Stimulated activated CD8-positive, alpha-beta memory T cell treated with anti-CD3 and anti-CD28 coated beads, Interleukin-12 subunit alpha, Interleukin-12 subunit beta, amount 100 ng/mL, for 1 hour (primary cell): Measurements from ENCODE around the gene WDR76.
"Not testable (repeated sequence)": the region's sequence is repeated elsewhere in the genome, so short reads cannot be mapped to it uniquely, and the experiment has no call there.

Experiments used
- DNase-seq: peaks from one replicate; pipeline ENCODE4 v3.0.0-alpha.2; 2020; ENCODE audit warnings: low read depth

The WDR76 gene

GRCh38 chr15:43826508-43827341 is at the start of gene WDR76:
WDR76 (plus strand) TSS chr15:43827002; CDS start chr15:43827033, 31 bp downstream.
- peak; percentile 49 for DNase-seq

- peak; percentile 65 for DNase-seq
Observed at GRCh38 chr15:43777267-43777914, 49.4 kb upstream of the WDR76 start.

- no peak for DNase-seq
Observed at GRCh38 chr15:43779016-43779415, 47.8 kb upstream of the WDR76 start.

GRCh38 chr15:43789409-43789808 is 37.4 kb upstream of the WDR76 start:
- no peak for DNase-seq

- peak; percentile 99 for DNase-seq
Observed at GRCh38 chr15:43791993-43792760, 34.6 kb upstream of the WDR76 start, which contains the start of gene SERF2. SERF2 (plus strand) TSS chr15:43792320; CDS start chr15:43792377, 57 bp downstream.

- no peak for DNase-seq
Observed at GRCh38 chr15:43792761-43793476, 33.9 kb upstream of the WDR76 start.

GRCh38 chr15:43793647-43794046 is 33.2 kb upstream of the WDR76 start:
- DNase-seq: no peak

- DNase-seq: no peak
Observed at GRCh38 chr15:43794269-43795037, 32.3 kb upstream of the WDR76 start.

GRCh38 chr15:43795197-43795596 is 31.6 kb upstream of the WDR76 start:
- no peak for DNase-seq

GRCh38 chr15:43795997-43796396 is 30.8 kb upstream of the WDR76 start:
- no peak for DNase-seq

GRCh38 chr15:43796566-43796965 is 30.2 kb upstream of the WDR76 start:
- no peak for DNase-seq

- DNase-seq: no peak
Observed at GRCh38 chr15:43799209-43799944, 27.4 kb upstream of the WDR76 start.

- DNase-seq: no peak
Observed at GRCh38 chr15:43799945-43800285, 26.9 kb upstream of the WDR76 start, which contains the start of gene SERINC4. SERINC4 (minus strand) TSS chr15:43800220; CDS start chr15:43799986, 234 bp downstream.

- DNase-seq: peak; percentile 85
Observed at GRCh38 chr15:43800286-43801141, 26.3 kb upstream of the WDR76 start, which contains the start of gene HYPK. HYPK (plus strand) TSS chr15:43800599; CDS start chr15:43800623, 24 bp downstream.

GRCh38 chr15:43802676-43803075 is 24.1 kb upstream of the WDR76 start:
- not testable (repeated sequence) for DNase-seq

GRCh38 chr15:43808435-43808950 is 18.3 kb upstream of the WDR76 start:
- no peak for DNase-seq

- no peak for DNase-seq
Observed at GRCh38 chr15:43808960-43809678, 17.7 kb upstream of the WDR76 start.

- DNase-seq: not testable (repeated sequence)
Observed at GRCh38 chr15:43815064-43815463, 11.7 kb upstream of the WDR76 start.
